HG03097 (cell line): ENCODE results near the gene GORASP1.

Experiments
- ATAC-seq: cut with Tn5 transposase; IDR thresholded peaks from one replicate; pipeline ENCODE4 v1.9.1; 2021; ENCODE audit not compliant: unreplicated experiment, low FRiP score

The GORASP1 gene

DNA sequence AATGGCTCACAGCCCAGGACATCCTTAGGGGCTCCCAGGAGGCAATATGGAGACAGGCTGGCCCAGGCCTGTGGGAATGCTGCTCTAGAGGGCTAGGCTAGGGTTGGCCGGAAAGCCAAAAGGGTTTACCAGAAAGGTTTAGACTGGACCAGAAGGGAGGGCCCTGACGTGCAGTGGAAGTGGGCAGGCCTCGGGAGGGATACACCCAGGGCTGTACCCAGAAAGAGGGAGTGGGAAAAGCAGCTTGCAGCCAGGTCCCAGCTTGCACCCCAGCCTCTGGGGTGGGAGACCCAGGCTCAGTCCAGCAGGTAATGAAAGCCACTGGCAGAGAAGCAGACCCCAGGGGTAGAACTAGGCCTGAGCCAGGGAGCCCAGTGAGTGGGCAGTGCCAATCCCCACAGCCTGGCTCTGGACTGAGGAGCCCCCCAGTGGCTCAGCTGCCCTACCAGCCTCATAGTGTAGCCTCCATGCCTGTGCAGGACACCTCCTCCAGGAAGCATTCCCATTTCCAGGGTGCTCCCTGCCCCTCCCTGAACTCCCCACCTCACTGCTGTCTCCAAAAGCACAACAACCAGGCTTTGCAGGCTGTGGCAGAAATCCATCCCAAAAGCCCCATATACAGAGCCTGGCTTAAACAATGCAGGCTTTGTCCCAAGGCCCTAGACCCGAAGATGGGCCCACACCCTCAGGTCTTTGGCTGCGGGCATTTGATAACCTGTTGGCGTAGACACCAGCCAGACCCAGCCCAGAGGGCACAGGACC, 3.5 kb downstream of the GORASP1 start:
- no peak for ATAC-seq

DNA sequence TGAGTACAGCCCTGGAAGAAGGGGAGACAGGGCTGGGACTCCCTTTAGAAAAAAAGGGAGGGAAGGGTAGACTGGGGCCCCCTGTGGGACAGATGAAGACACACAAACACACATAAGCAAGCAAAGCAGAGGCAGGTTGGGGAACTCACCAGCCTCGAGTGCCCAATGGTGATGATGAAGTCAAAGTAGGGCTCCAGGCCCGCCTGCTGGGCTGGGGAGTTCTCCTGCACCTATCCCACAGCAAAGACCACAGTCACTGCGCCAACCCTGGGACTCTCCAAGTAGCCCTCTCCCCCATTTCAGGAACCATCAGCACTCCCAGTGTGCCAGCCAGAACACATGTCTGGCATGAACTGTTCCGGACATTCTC, 4.1 kb downstream of the GORASP1 start:
- no peak for ATAC-seq

DNA sequence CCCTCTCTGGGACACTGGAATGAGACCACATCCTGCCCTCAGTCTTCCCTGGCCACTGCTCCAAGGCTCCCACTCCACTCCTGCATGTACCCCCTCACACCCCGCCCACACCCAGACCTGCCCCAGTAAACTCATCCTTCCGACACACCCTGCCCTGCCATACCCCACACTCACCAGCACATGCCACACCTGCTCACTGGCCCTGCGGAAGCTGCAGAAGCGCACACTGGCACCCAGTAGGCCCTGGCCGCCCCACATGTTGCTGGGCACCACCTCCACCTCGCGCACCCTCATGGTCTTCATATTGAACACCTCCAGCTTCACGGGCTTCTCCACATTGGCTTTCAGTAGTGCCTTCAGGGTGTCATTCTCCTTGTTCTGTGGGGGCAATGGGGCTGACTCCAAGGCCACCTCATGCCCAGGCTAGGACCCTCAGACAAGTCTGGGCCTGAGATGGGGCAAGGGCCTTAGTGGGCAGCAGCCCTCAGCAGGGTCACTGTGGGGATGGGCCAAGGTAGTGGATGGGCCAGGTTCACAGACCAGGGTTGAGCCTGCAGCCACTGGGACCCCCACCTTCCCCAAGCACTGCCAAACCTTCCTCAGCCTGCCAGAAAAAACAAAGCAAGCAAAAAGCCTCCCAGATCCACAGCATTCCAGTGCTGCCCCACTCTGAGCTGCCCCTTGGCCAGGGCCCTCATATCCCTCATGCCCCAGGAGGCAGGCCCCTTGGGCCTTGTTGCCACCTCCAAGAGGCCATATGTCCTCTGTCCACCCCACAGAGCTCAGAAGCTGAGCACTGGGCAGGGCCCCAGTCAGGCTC, 4.7 kb downstream of the GORASP1 start:
- no peak for ATAC-seq

DNA sequence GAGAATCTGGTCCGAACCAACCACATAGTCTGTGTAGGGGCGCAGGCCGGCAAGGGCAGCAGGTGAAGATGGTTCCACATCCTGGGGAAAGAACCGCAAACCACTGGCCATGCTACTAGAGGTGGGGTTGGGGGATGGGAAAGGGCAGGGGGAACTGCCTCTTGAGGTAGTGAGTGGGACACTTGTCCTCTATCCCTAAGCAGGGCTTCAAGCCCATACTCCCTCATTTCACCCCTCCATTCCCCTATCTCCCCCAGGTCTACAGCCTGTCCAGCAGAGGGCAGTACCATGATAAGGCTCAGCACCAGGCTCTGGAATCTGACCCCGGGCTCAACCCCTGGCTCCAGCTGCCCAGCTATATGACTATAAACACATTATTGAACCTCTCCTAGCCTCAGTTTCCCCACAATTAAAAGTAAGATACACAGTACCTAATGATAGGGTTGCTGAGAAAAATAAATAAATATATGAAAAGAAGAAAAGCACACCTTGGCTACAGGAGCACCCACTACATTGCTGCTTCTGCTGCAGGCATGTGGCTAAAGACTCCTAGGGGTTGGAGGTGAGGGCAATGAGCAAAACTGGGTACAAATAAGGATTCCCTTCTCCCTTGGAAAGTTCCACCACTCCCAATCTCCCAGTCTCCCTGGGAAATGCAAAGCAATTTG, 6.3 kb downstream of the GORASP1 start:
- no peak for ATAC-seq

DNA sequence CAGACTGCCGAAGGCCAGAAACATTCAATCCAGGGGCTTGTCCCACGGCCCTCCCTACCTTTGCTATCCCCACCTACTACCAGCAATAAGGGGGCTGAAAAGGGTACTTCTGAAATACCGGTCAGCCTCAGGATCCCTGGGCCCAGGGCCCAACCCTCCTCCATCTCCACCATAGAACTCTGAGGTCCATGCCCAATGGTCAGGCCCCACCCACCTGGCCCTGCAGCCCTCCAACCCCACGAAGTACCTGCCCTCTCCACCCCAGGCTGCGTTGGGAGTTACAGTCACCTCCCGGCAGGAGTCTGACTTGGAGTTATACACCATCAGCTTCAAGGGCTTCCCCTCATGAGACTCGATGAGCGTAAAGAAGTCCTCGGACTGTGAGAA, 6.9 kb downstream of the GORASP1 start:
- ATAC-seq = no peak

DNA sequence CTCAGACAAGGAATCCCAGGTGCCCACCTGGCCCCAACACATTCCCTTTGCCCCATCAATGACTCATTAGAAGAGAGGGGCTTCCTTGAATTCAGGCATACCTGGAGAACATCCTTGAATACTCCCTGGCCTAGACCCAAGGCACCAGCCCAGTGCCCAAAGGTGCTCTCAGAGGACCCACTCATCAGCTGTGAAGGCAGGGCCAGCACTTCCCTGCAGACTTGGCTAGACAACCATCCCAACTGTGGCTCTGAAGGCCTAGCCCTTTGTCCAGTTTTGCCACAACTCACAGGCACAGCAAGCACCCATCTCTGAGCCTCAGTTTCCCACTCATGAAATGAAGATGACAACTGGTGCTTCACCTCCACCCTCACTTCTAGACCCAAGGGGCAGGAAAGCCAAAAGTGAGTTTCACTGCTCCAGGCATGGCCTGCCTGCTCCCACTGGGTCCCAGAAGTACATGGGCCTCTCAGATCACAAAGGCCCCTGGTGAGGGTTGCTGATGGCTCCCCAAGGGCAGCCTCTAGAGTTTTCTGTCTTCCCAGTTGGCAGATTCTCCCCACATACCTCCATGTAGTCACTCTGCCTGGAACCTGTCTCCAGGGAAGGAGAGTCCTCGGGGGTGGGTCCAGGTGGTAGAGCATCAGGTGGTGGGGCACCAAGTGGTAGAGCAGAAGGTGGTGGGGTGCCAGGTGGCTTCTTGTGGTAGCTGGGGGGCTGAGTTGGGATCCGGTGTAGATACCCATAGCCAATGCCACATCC, 7.5 kb downstream of the GORASP1 start:
- ATAC-seq = no peak

DNA sequence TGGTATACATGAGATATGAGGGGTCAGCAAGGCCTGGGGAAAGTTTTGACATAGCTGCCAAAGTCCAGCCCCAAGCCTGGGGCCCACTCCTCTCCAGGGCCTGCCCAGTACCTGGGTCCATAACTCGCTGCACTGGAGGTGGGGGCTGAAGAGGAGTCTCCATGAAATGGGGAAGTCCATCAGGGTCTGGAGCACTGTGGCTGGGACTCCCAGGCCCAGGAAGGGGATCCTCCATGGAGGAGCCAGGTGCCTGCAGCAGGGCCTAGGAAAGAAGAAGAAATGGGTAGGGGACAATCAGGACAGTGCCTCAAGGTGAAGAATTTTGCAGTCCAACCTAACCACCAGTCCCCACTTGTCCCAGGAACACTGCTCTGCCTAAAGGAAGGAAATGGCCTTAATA, 8.2 kb downstream of the GORASP1 start:
- ATAC-seq = no peak

DNA sequence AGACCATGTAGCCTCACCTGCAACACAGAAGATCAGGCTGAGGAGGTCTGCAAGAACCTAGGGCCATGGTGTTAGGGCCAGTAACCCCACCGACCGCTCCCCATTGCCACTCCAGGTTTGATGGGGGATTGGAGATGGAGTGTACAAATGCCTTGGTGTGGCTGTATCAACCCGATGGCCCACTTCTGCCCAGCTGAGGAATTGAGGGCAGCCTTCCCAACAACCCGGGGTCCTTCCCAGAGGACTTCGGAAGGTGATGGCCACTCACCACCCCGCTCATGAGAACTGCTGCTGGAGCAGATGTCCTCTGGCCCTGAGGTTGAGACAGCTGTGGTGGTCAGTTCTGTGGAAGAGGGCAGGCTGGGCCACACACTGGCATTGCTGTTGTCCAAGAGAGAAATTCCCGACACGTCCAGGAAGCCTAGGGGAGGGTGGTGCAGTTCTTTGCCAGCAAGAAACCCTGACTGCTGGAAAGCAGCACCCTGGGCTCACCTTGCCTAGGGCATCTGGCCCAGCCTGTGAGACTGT, 8.9 kb downstream of the GORASP1 start:
- ATAC-seq = no peak

DNA sequence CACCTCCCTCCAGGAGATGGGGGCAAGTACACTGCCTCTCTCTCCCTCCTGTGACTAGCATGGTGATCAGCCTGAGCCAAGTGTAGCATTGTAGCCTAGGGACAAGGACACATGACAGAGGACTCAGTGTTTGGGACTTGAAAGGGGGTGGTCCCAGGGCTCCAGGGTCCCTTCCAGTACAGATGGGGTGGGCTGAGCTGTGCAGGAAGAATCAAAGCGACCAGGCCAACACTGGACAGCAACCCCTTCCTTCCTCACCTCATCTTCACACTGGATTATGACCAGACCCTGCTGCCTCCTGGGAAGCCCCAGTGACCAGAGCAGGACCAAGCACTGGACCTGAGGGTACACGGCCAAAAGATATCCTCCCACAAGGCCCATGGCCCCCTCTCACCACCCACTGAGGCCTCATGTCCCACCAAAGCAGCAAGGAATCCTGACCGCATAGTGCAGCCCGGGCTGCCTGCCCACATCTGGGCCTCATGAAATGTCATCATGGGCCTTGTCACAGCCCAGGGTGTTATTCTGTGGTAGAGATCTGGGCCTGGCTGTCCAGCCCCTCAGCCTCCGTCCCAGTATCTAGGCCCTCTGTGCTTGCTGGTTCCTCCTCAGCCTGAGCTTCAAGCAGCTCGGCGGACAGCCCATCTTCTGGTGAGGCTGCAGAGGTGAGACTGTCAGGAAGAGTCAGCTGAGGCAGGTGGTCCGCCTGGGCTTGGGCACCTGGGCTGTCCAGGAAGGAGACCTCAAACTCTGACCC, 9.5 kb downstream of the GORASP1 start:
- ATAC-seq = no peak

DNA sequence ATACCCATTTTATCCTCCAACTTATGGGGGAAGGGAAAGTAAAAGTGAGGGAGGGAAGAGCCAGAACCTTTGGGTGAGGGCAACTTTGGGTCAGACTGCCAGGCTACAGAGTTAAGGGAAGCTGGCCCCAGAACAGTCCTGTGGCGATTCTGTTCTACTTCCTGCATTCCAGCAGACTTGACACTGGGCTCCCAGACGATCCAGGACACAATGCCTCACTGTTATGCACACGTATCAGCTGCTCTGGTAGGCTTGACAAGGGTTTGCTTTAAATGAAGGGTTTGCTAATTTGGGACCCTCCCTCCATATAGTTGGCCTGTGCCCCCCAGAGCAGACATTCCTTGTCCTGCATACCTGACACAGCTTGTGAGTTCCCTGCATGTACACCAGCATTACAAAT, 10.7 kb downstream of the GORASP1 start:
- no peak for ATAC-seq

DNA sequence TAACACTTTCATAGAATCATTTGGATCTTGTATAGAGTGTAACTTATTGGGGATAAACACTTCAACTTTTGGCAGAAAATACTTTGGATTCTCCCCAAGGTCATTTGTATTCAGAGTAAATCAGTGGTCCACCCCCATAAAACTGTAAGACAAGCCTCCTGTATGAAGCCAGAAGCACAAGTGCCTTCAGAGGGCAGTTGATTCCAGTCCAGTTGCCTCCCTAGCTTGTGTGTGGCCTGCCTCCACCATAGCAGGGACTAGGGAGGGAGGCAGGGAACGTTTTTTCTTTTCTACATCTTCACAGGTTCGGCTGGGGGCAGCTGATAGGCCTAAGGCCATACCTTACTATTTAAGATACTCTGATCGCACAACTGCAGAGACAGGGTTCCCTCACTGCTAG, 11.6 kb downstream of the GORASP1 start:
- ATAC-seq = no peak

DNA sequence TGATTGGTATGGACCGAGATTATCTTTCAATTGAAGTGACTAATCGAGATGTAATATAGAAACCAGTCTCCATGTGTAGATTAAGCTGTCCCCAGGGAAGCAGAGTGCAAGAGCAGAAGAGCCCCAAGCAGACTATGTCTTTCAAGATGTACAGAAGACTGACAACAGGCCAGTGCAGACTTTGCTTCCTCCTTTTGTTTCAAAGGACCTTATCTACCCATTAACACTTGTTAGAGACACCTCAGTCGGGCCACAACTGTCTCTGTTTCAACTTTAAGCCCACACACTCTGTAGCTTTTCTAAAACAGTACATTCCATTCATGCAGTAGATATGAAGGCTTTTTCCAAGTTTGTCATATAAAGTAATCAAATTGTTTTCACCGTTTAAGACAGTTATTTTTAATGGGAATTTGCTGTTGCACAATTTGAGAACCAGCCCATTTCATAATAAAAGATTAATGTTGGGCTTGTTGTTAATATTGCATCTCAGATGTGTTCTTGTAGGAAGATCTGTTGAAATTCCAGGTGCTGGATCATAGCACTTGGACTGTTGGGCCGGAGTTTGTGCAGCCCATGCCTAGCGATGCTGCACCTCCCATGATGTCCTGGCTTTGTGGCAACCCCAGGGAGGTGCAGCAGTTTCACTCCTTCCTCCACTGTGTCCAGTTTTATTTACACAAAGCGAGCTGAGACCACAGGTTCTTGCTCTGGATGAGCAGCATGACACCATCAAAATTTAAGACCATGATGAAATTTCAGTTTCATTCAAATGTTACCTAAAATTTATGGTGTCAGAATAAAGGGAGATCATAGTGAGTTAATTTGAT, 12.4 kb downstream of the GORASP1 start:
- ATAC-seq = no peak

DNA sequence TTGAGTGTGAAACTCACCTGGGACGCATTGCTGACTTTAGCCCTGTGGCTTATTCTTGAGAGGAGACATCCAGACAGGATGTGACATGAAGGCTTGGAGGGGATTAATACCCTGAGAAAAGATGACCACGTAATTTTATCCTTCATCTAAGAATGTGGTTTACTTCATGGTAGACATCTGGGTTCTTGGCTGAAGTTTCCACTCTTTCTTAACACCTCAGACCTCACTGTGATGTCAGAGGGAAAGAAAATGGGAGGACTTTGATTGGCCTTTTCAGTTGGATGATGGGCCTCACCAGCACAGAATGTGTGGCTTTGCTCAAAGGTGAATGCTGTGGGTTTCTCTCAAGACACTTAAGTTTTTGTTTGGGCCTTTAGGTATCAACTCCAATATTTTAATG, 16.5 kb downstream of the GORASP1 start:
- ATAC-seq = no peak

DNA sequence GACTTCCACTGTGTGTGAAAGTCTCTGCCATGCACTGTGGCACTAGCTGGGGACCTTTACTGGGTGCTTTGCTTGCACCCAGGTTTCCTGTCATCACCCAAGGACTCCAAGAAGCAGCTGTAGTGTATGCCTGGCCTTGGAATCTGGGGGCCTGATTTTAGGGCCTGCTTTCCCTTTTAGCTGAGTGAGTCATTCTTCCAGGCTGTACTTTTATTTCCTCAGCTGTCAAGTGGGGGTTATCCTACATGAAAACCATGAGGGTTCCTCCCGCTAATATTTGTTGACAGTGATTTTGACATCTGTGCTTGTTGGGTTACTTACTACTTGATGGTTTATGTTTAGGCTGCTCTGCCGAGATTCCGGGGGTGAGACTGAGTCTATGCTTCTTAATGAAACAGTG, 18.5 kb downstream of the GORASP1 start:
- ATAC-seq = no peak

DNA sequence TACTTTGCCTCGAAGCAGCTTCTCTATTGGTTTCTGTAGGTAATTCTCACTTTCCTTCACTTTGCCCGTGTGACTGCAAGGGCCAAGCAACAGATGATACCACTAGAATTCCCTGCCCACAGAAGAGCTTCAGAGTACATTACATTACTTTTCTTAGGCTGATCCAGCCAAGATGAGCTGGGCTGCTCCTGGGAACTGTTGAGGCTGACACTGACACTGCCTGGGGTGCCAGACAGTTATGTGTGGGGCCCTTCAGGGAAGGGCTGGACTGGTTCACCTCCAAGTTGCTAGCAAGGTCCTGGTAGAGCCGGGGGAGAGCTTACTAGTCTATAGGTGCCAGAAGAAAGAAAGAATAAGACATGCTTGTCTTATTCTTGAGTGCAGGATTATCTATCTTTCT, 19.0 kb downstream of the GORASP1 start:
- ATAC-seq = no peak

DNA sequence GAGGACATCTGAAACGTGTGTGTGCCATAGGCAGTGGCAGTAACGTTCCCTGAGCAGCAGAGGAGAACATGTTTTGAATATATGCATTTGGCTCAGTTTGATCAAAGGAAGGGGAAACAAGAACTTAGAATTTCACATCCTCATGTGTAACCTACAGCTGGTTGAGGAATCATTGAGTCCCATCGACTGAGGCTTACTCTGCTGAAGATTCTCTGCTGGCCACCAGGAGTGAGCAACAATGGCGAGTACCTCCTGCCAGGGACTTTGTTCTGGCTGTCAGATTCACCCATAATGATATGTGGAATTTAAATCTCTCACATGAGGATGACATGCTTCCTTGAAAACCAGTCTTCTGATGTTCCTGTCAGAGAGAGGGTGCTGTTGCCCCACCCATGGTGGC, 21.3 kb downstream of the GORASP1 start:
- no peak for ATAC-seq

DNA sequence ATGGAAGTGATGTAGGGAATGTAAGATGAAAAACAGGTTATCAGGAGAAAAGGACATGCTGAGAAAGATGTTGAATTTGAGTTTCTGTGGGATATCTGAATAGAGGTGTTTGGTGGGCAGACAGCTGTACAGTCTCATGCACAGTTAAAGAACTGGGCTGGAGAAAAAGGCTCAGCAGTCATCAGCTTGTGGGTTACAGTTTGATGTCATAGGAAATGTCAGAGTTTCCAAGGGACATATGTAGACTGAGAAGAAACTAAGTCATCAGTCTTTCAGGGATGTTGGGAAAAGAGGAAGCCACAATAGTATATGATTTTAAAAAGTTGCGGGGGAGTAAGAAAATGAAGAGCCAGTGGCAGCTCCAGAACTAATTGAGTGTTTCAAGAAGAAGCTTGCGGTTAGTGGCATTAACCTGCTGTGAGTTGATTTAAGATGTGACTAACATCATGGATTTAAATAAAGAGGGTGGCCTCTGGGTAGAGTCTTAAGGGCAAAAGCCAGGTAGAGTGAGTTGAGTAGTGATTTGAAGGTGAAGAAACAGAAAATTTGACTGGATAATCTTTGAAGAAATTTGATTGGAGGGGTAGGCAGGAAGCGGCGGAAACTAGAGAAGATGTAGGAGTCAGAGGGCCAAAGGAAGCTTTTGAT, 24.6 kb downstream of the GORASP1 start:
- ATAC-seq = no peak

DNA sequence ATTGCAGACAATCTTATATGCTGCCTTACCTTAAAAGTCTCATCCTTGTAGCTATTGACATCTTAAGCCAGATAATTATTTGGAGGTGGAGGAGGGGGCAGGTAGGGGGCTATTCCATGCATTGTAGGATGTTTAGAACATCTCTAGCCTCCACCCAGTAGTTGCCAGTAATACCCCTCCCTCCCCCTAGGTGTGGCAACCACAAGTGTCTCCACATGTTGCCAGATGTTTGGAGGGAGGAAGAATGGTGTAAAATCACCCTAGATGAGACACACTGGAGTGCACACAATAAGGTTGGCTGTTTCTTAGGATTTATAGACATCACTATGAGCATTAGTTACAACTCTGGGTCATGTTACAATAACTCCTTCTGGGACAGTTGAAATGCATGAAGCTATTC, 27.4 kb downstream of the GORASP1 start:
- ATAC-seq = no peak

DNA sequence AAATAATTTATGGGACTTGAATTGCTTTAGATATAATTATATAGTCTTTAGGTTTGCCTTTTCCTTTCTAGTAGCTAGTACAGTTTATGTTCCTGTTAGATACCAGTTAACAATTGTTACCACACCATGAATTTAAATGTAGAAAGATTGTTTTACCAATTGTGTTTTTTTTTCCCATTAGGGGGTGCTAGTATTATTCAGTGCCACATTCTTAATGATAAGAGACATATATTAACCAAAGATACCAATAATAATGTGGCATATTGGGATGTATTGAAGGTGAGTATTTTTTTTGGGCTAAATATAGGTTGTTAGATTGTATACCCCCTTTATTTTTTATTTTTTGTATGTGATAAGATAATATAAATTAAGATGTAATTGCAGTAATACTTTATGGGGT, 27.9 kb downstream of the GORASP1 start:
- no peak for ATAC-seq
